A549 (cell line): ENCODE measurements around the gene FBXO10. TPM values are rescaled to one million over a fixed set of nuclear protein-coding genes. Genes with fewer than 3 reads are reported as not detected.

Source experiments
- ATAC-seq, 2 experiments: fragments of 200-7000 bp in 1 of 2; fragments of >200 bp in 1 of 2; cut with Nextera tagmentation in 1 of 2; cut with Tn5 transposase in 1 of 2; 3 replicates each; pipeline versions ENCODE4 v1.8.0 to v1.9.1; 2018 to 2020; ENCODE audit warnings: mild to moderate bottlenecking in 1 of 2, moderate library complexity in 1 of 2
- CTCF ChIA-PET: fragments of 300-600 bp; sonication (Branson Sonifier 250); formaldehyde crosslinking; extraction: SDS; loops from one replicate; lab custom pipeline; 2021; ENCODE audit warnings: antibody characterized with exemption, inconsistent platforms; lab: Yijun Ruan, JAX
- POLR2A ChIA-PET: fragments of 350-600 bp; formaldehyde crosslinking; extraction: SDS; loops from one replicate; lab custom pipeline; 2021; ENCODE audit warnings: antibody characterized with exemption, inconsistent platforms; lab: Yijun Ruan, JAX
- DNase-seq, 2 experiments: peaks; one replicate each; pipeline versions ENCODE4 v3.0.0 to v3.0.0-alpha.2; 2011 to 2016; ENCODE audit warnings: low read depth in 1 of 2, low spot score in 1 of 2
- FAIRE-seq: peaks from 2 replicates; lab custom pipeline; 2011; peaks lifted over from hg19 to GRCh38; lab: Jason Lieb, UNC
- H3K27ac ChIP-seq, 2 experiments: fragments of >200 bp; sonication (Bioruptor Twin); formaldehyde crosslinking; 3 replicates each; pipeline ENCODE4 v1.5.1; 2016 to 2017
- H3K4me1 ChIP-seq: fragments of >200 bp; sonication (Bioruptor Twin); formaldehyde crosslinking; 3 replicates; pipeline ENCODE4 v1.6.1; 2016
- H3K4me2 ChIP-seq: fragments of >200 bp; sonication (Bioruptor Twin); formaldehyde crosslinking; 3 replicates; pipeline ENCODE4 v1.6.1; 2016
- H3K4me3 ChIP-seq: fragments of >200 bp; sonication (Bioruptor Twin); formaldehyde crosslinking; 3 replicates; pipeline ENCODE4 v1.5.1; 2016
- H3K9me3 ChIP-seq: fragments of >200 bp; sonication (Bioruptor Twin); formaldehyde crosslinking; 3 replicates; pipeline ENCODE4 v1.6.1; 2016
- BHLHE40 ChIP-seq: IDR thresholded peaks from 2 replicates; pipeline ENCODE4 v1.6.1; 2012; ENCODE audit warnings: low read depth, low read length, inconsistent platforms
- CBX2 ChIP-seq: fragments of 200-600 bp; sonication (generic); IDR thresholded peaks from 2 replicates; pipeline ENCODE4 v1.6.1; 2016; ENCODE audit warnings: low read depth, mild to moderate bottlenecking, borderline replicate concordance
- CHD4 ChIP-seq: fragments of 200-600 bp; sonication (generic); IDR thresholded peaks from 2 replicates; pipeline ENCODE4 v1.6.1; 2016; ENCODE audit warnings: antibody characterized with exemption, mild to moderate bottlenecking, borderline replicate concordance
- EHF ChIP-seq: fragments of 250-450 bp; sonication (Bioruptor Pico); IDR thresholded peaks from 2 replicates; pipeline ENCODE4 v1.5.0; 2020; ENCODE audit warnings: mild to moderate bottlenecking
- FOSB ChIP-seq: fragments of 250-450 bp; sonication (Bioruptor Pico); IDR thresholded peaks from 2 replicates; pipeline ENCODE4 v1.5.0; 2020; ENCODE audit warnings: mild to moderate bottlenecking, moderate library complexity
- HEYL ChIP-seq: fragments of 250-450 bp; sonication (Bioruptor Pico); IDR thresholded peaks from 2 replicates; pipeline ENCODE4 v1.8.0; 2021; ENCODE audit warnings: mild to moderate bottlenecking, moderate library complexity
- JUN ChIP-seq, 2 experiments: fragments of >200 bp; sonication (Bioruptor Twin); formaldehyde crosslinking; IDR thresholded peaks; 2 replicates in 1 of 2; 3 replicates in 1 of 2; pipeline ENCODE4 v1.6.1; 2016 to 2017
- JUNB ChIP-seq: fragments of >200 bp; sonication (Bioruptor Twin); formaldehyde crosslinking; IDR thresholded peaks from 2 replicates; pipeline ENCODE4 v1.6.1; 2016
- MAFK ChIP-seq: fragments of 450-650 bp; IDR thresholded peaks from 2 replicates; pipeline ENCODE4 v1.6.1; 2014; ENCODE audit not compliant: partially characterized antibody
- MAZ ChIP-seq: fragments of 150-350 bp; IDR thresholded peaks from 2 replicates; pipeline ENCODE4 v1.6.1; 2014; ENCODE audit warnings: antibody characterized with exemption, low read depth, low read length, borderline replicate concordance
- NFE2L2 ChIP-seq: fragments of 150-350 bp; conservative IDR thresholded peaks from 2 replicates; pipeline ENCODE4 v1.6.1; 2014; ENCODE audit warnings: low read length
- NPAS2 ChIP-seq: fragments of 250-450 bp; sonication (Bioruptor Pico); IDR thresholded peaks from 2 replicates; pipeline ENCODE4 v1.8.0; 2022; ENCODE audit warnings: mild to moderate bottlenecking, moderate library complexity, borderline replicate concordance
- RARB ChIP-seq: fragments of 250-450 bp; sonication (Bioruptor Pico); IDR thresholded peaks from 2 replicates; pipeline ENCODE4 v1.8.0; 2021; ENCODE audit warnings: mild to moderate bottlenecking, moderate library complexity
- RFX5 ChIP-seq: fragments of 450-650 bp; IDR thresholded peaks from 2 replicates; pipeline ENCODE4 v1.7.1; 2014; ENCODE audit warnings: antibody characterized with exemption, mild to moderate bottlenecking, moderate library complexity
- SREBF2 ChIP-seq: fragments of 450-650 bp; IDR thresholded peaks from 2 replicates; pipeline ENCODE4 v1.6.1; 2014; ENCODE audit warnings: mild to moderate bottlenecking, moderate library complexity
- WGBS: methylation state at CpG from one replicate; pipeline ENCODE4 v1.1.6; 2017; ENCODE audit errors: missing lambda C conversion rate; 5-methylcytosine and 5-hydroxymethylcytosine counted together
- polyA plus RNA-seq, 4 experiments: library from polyadenylated mRNA; depleted of rRNA in 3 of 4; stranded (reverse); fragments of >200 nt; fragmentation: RNase III in 1 of 4; extraction: RNeasy Plus Mini Kit Qiagen cat#74134 plus additional on column Dnase treatment in 1 of 4; gene quantifications; 2 replicates in 3 of 4; 3 replicates in 1 of 4; pipeline ENCODE4 v1.2.3, GENCODE V29; 2011 to 2017
- TF ChIP-seq, protein P1 (sequence below): fragments of 150-350 bp; IDR thresholded peaks from 2 replicates; pipeline ENCODE4 v1.6.1; 2014; ENCODE audit warnings: low read depth, mild to moderate bottlenecking, low read length
- TF ChIP-seq, protein P2 (sequence below): fragments of 450-650 bp; IDR thresholded peaks from 2 replicates; pipeline ENCODE4 v1.6.1; 2014; ENCODE audit warnings: antibody characterized with exemption
- TF ChIP-seq, protein P3 (sequence below): fragments of 250-450 bp; sonication (Bioruptor Pico); IDR thresholded peaks from 2 replicates; pipeline ENCODE4 v1.5.0; 2021; ENCODE audit warnings: mild to moderate bottlenecking, moderate library complexity, borderline replicate concordance
- TF ChIP-seq, protein P4 (sequence below): fragments of >200 bp; sonication (Bioruptor Twin); formaldehyde crosslinking; IDR thresholded peaks from 3 replicates; pipeline ENCODE4 v1.5.1; 2016
- TF ChIP-seq, protein P5 (sequence below): IDR thresholded peaks from 2 replicates; pipeline ENCODE4 v1.6.1; 2012
- TF ChIP-seq, protein P6 (sequence below): fragments of >200 bp; sonication (Bioruptor Twin); formaldehyde crosslinking; IDR thresholded peaks from 2 replicates; pipeline ENCODE4 v1.6.1; 2016

FBXO10 gene
- polyA plus RNA-seq, 2 of the 4 experiments (the other 2 are of a cell fraction) = 5.0 to 5.3 TPM

DNA sequence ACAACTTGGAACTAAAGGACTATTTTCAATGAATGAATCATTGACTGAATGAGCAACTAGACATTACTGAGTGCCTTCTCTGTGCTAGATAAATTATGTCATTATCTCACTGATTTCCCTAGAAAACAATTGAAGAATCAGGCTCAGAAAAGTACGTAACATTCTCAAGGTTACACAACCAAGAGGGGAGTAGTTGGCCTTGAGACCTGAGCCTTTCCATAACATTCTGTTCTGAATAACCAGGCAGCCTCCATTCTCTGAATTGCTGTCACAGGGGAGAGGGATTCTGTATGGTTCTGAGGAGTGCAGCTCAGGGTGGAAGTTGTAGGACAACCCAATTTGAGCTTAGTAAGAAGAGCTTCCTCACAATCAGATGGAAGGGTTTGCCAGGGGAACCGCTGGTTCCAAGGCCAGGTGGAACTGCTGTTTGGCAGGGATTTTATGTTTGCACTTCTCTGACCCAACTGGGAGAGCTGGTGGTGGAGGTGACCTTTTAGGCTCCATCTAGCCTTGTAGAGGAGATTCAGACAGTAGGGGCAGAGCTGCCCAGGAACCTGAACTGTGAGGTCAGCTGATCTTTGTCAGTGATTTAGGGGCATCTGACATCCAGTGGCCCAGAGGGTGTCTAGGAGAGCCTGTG lies 74.1 kb downstream of the FBXO10 start:
- ChIA-PET POLR2A (no interaction called here), CTCF (interaction anchor here (0.6 kb wide), 1 partner anchor 20 kb away, joined by 3 read pairs; no protein-coding TSS in a partner anchor)
- no peak for FAIRE-seq
- DNase-seq = no peak
- H3K4me3 ChIP-seq = no peak overlapping the region
- H3K27ac ChIP-seq = no peak overlapping the region
- no peaks in the 10 kb centered on the region for H3K9me3 ChIP-seq
- no peak for ATAC-seq
- no peak for TF ChIP-seq BHLHE40
- no peak for TF ChIP-seq NPAS2 (CRISPR knock-in tag)
- TF ChIP-seq RARB (CRISPR knock-in tag) = no peak
- no peak for TF ChIP-seq SREBF2
- TF ChIP-seq, protein P1, sequence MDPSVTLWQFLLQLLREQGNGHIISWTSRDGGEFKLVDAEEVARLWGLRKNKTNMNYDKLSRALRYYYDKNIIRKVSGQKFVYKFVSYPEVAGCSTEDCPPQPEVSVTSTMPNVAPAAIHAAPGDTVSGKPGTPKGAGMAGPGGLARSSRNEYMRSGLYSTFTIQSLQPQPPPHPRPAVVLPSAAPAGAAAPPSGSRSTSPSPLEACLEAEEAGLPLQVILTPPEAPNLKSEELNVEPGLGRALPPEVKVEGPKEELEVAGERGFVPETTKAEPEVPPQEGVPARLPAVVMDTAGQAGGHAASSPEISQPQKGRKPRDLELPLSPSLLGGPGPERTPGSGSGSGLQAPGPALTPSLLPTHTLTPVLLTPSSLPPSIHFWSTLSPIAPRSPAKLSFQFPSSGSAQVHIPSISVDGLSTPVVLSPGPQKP = no peak
- no peak for TF ChIP-seq RFX5
- TF ChIP-seq FOSB (CRISPR knock-in tag) = no peak
- TF ChIP-seq MAFK = no peak
- TF ChIP-seq CHD4 = no peak
- TF ChIP-seq, protein P2, sequence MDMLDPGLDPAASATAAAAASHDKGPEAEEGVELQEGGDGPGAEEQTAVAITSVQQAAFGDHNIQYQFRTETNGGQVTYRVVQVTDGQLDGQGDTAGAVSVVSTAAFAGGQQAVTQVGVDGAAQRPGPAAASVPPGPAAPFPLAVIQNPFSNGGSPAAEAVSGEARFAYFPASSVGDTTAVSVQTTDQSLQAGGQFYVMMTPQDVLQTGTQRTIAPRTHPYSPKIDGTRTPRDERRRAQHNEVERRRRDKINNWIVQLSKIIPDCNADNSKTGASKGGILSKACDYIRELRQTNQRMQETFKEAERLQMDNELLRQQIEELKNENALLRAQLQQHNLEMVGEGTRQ = no peak
- TF ChIP-seq JUNB = no peak
- no peak for TF ChIP-seq EHF (CRISPR knock-in tag)
- TF ChIP-seq, protein P3, sequence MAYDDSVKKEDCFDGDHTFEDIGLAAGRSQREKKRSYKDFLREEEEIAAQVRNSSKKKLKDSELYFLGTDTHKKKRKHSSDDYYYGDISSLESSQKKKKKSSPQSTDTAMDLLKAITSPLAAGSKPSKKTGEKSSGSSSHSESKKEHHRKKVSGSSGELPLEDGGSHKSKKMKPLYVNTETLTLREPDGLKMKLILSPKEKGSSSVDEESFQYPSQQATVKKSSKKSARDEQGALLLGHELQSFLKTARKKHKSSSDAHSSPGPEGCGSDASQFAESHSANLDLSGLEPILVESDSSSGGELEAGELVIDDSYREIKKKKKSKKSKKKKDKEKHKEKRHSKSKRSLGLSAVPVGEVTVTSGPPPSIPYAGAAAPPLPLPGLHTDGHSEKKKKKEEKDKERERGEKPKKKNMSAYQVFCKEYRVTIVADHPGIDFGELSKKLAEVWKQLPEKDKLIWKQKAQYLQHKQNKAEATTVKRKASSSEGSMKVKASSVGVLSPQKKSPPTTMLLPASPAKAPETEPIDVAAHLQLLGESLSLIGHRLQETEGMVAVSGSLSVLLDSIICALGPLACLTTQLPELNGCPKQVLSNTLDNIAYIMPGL (CRISPR knock-in tag) = no peak
- TF ChIP-seq HEYL (CRISPR knock-in tag) = no peak
- TF ChIP-seq, protein P4, sequence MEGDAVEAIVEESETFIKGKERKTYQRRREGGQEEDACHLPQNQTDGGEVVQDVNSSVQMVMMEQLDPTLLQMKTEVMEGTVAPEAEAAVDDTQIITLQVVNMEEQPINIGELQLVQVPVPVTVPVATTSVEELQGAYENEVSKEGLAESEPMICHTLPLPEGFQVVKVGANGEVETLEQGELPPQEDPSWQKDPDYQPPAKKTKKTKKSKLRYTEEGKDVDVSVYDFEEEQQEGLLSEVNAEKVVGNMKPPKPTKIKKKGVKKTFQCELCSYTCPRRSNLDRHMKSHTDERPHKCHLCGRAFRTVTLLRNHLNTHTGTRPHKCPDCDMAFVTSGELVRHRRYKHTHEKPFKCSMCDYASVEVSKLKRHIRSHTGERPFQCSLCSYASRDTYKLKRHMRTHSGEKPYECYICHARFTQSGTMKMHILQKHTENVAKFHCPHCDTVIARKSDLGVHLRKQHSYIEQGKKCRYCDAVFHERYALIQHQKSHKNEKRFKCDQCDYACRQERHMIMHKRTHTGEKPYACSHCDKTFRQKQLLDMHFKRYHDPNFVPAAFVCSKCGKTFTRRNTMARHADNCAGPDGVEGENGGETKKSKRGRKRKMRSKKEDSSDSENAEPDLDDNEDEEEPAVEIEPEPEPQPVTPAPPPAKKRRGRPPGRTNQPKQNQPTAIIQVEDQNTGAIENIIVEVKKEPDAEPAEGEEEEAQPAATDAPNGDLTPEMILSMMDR = no peak
- TF ChIP-seq JUN (IDR thresholded peaks at IDR 0.05) = no peak
- no peak for TF ChIP-seq MAZ
- no peak for TF ChIP-seq CBX2
- TF ChIP-seq, protein P5, sequence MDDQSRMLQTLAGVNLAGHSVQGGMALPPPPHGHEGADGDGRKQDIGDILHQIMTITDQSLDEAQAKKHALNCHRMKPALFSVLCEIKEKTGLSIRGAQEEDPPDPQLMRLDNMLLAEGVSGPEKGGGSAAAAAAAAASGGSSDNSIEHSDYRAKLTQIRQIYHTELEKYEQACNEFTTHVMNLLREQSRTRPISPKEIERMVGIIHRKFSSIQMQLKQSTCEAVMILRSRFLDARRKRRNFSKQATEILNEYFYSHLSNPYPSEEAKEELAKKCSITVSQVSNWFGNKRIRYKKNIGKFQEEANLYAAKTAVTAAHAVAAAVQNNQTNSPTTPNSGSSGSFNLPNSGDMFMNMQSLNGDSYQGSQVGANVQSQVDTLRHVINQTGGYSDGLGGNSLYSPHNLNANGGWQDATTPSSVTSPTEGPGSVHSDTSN = no peak
- 99% methylated on average over 2 of the region's 2 CpGs for WGBS
- H3K4me1 ChIP-seq = no peaks in the 10 kb centered on the region
- no peak overlapping the region for H3K4me2 ChIP-seq

DNA sequence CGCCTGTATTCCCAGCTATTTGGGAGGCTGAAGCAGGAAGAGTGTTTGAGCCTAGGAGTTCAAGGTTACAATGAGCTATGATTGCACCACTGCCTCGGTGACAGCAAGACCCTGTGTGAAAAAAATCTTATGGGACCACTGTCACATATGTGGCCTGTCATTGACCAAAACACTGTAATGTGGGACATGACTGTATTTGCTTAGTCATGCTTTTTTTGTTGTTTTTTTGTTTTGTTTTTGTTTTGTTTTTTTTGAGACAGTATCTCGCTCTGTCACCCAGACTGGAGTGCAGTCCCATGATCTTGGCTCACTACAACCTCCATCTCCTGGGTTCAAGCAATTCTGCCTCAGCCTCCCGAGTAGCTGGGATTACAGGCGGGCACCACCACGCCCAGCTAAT lies 76.9 kb downstream of the FBXO10 start:
- TF ChIP-seq, protein P6, sequence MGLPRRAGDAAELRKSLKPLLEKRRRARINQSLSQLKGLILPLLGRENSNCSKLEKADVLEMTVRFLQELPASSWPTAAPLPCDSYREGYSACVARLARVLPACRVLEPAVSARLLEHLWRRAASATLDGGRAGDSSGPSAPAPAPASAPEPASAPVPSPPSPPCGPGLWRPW = no peak
- TF ChIP-seq NFE2L2 (peak; percentile 93), MAFK (peak; percentile 94)
- no peaks in the 10 kb centered on the region for H3K4me1 ChIP-seq
- DNase-seq = no peak
- H3K9me3 ChIP-seq = no peaks in the 10 kb centered on the region
- no peak for ATAC-seq
- H3K27ac ChIP-seq = peak overlapping the region in 1 of 2 experiments; percentile 20; a peak in 2 of 6 replicates
- 95% methylated on average over 6 of the region's 6 CpGs for WGBS
- no peak overlapping the region for H3K4me2 ChIP-seq
- H3K4me3 ChIP-seq = no peak overlapping the region
- ChIA-PET CTCF (no interaction called here), POLR2A (no interaction called here)
- FAIRE-seq = no peak
